ENCODE data around the gene SPATA24.
"Not testable (repeated sequence)": the region's sequence is repeated elsewhere in the genome, so short reads cannot be mapped to it uniquely, and the experiment has no call there.

SPATA24 gene

GRCh38 chr5:139415221-139415861 lies 11.5 kb upstream of the SPATA24 start:
- TF ChIP-seq CTCF (conservative IDR thresholded peaks at IDR 0.05; ENCODE audit: low read depth, low read length): no peak
- no peak overlapping the region for H3K4me3 ChIP-seq (ENCODE audit: low read length)
- DNase-seq (ENCODE audit: low read depth): no peak

DNA sequence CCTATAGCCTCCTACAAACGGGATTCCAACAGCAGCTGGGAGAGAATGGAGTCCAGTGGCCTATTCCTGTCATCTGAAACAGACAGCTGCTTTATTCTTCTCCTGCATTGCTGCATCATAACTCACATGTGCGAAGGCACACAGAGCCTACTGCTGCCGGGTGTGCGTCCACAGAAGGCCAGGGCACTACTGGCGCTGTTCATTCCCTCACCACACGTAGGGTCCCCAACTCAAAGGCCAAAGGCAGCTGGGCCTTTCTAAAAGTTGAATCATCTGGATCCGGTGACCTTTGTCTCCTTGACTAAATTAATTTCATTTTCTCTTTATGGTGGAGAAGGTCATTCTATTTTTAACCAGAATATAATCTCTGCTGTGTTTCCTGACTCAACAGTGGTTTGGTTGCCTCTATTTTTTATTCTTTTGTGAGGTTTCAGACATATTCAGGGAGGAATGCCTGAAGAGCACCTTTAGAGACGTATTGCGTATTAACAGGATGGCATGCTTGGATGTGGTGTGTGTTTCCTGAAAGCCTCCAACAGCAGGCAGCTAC lies 10.8 kb upstream of the SPATA24 start:
- no peak for DNase-seq (ENCODE audit: low read depth)
- TF ChIP-seq CTCF (conservative IDR thresholded peaks at IDR 0.05; ENCODE audit: low read depth, low read length): no peak
- no peak overlapping the region for H3K4me3 ChIP-seq (ENCODE audit: low read length)

DNA sequence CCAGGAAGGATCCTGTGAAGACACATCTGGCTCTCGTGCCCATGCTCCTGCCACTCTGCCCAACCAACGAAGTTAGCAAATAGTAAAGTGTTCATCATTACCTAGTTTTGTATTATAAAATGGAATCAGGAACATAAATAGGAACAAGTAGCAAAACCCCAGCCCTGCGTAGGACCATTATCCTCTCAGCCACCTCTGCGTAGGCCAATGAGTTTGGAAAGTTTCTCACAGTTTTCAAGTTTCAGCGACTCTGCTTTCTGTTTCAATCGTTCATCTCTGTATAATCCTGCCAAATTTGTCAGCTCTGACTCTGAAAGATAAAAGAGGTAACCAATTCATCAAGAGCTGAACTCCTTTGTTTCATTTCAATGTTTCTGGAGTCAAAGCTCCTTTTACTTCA lies 10.1 kb upstream of the SPATA24 start:
- DNase-seq (ENCODE audit: low read depth): no peak
- no peak for TF ChIP-seq CTCF (conservative IDR thresholded peaks at IDR 0.05; ENCODE audit: low read depth, low read length)
- no peak overlapping the region for H3K4me3 ChIP-seq (ENCODE audit: low read length)

DNA sequence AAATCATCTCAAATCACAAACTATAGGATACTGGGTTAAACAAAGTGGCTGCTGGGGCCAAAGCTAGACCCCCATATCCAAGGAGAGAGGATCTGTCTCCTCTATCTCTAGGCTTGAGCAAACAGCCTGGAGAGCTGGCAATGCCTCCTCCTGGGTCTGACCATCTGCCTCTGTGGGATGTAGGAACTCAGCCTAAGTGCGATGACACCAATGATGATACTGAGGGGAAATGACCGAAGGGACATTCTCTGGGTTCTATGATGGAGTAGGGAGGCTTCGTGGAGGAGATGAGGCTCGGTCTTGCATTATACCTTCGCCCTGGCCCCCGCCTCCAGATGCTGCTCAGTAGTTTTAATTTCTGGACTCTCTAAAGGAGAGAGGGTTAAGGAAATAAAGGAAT lies 9.3 kb upstream of the SPATA24 start:
- no peak for TF ChIP-seq CTCF (conservative IDR thresholded peaks at IDR 0.05; ENCODE audit: low read depth, low read length)
- H3K4me3 ChIP-seq (ENCODE audit: low read length): no peak overlapping the region
- no peak for DNase-seq (ENCODE audit: low read depth)

- no peak for TF ChIP-seq CTCF (conservative IDR thresholded peaks at IDR 0.05; ENCODE audit: low read depth, low read length)
- no peak for DNase-seq (ENCODE audit: low read depth)
- H3K4me3 ChIP-seq (ENCODE audit: low read length): no peak overlapping the region
Measured at GRCh38 chr5:139410993-139411828, 7.3 kb upstream of the SPATA24 start.

DNA sequence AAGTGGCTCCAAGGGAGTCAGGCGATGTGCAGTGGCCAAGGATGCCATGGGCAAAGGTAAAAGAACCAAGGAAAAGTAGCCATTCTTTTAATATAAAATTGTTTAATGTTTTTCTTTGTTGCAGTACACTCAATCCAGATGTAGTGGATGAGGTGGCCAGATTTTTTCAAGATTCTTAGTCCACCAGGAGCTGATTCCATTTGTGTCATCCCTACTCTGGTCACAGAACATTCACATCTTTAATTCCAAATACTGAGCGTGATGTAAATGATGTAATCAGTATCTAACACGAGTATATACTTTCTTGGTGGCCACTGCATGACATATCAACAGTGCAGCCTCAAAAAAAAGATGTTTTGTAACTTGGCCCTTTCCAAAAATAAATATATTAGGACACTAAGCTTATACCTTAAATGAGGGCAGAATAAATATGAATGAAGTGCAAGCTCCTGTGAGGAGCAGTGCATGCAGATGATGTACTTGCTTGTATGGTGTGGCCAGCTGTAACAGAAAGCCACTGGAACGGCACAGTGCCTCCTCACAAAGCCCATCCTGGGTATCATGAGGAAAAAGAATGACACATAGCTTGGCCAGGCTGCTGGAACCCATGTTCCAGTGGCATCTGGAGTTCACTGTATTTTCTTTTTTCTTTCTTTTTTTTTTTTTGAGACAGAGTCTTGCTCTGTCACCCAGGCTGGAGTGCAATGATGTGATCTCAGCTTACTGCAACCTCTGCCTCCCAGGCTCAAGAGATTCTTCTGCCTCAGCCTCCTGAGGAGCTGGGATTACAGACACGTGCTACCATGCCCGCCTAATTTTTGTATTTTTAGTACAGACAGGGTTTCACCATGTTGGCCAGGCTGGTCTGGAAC lies 6.5 kb upstream of the SPATA24 start:
- TF ChIP-seq CTCF (conservative IDR thresholded peaks at IDR 0.05; ENCODE audit: low read depth, low read length): no peak
- no peak for DNase-seq (ENCODE audit: low read depth)
- no peak overlapping the region for H3K4me3 ChIP-seq (ENCODE audit: low read length)

DNA sequence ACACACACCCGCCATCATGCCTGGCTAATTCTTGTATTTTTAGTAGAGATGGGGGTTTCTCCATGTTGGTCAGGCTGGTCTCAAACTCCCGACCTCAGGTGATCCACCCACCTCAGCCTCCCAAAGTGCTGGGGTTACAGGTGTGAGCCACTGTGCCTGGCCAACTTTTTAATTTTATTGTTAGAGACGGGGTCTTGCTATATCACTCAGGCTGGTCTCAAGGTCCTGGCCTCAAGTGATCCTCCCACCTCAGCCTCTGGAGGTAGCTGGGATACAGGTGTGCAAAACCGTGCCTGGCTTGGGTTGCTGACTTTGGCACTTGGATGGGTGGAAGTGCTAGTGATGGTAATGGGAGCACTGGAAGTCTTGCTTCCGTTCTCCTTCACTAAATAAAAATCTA lies 5.2 kb upstream of the SPATA24 start:
- not testable (repeated sequence) for H3K4me3 ChIP-seq (ENCODE audit: low read length); DNase-seq (ENCODE audit: low read depth)

All from retinal pigment epithelial cell (primary cell).